GM19463 (cell line): ENCODE measurements around the gene SUCLG2.
"Not testable (repeated sequence)": the region's sequence is repeated elsewhere in the genome, so short reads cannot be mapped to it uniquely, and the experiment has no call there.

ENCODE experiments used
- ATAC-seq: cut with Tn5 transposase; IDR thresholded peaks from one replicate; pipeline ENCODE4 v1.9.1; 2021; ENCODE audit warnings: mild to moderate bottlenecking, moderate library complexity; ENCODE audit not compliant: unreplicated experiment

Gene SUCLG2

GRCh38 chr3:67610458-67610857, 44.0 kb downstream of the SUCLG2 start:
- no peak for ATAC-seq

GRCh38 chr3:67609709-67610108, 44.7 kb downstream of the SUCLG2 start:
- no peak for ATAC-seq

DNA sequence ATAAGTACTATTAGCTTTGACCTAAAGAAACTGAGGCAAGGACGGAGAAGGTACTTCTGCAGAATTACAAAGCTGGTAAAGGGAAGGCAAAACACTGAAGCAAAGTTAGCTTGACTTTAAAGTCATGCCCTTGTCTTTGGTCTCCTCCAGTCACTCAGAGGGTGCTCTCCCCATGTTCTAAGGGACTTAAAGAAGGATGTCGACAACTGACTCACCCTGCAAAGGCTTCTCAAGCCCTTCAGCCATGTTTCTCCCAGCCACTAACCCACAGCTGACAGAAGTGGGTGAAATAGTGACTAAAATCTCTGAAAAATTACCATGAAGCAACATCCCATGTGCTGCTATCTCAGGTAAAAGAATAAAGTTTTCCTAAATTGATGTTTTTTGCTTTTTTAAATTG, 46.4 kb downstream of the SUCLG2 start:
- no peak for ATAC-seq

DNA sequence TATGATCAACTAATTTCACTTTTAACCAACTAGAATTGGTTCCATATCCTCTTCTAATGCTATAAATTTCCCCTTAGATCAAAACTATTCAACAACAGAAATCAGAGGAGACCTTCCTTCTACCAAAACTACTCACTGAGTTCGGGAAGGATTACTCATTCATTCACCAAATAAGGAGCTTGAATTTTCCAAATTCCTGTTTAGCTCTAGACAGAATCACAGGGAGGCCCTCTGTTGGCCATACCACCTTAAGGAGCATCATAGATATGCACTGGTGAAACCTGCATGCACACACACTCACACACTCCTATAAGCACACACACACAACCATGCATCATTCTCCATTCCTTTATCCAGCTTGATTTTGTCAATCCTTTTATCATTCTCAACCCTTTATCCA, 49.0 kb downstream of the SUCLG2 start:
- ATAC-seq = no peak

DNA sequence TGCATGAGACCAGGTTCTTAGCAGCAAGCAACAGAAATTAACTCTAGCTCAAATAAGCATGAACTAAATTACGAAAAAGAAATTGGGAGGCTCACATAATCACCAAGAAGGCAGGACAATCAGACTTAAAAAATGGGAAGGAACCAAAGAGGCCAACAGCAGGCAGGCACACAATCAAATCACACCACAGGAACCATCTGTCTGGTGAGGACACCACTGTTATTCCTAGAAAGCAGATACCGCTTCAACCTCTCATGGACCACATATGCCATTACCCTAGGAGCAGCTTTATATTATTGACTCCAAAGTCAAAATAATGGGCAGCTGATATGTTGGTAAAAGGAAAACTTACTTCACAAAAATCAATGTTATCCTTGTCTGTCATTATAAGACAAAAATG, 51.6 kb downstream of the SUCLG2 start:
- ATAC-seq = no peak

GRCh38 chr3:67601919-67602608, 52.3 kb downstream of the SUCLG2 start:
- ATAC-seq = no peak

DNA sequence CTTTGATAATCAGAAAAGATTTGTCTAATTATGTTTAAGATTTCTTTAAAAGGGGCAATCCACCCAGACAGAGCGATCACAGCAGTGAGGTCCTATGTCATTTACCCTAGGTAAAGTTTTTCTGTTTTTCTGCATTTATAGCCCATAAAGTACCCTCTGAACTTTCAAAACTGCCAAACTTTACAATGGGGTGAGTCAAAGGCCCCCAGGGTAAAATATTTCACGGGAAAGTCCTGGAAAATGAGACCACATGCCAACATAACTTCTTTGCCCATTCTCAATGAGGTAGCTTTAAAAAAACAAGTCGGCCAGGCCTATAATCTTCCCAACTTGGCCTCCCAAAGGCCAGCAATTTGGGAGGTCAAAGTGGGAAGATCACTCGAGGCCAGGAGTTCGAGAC, 53.0 kb downstream of the SUCLG2 start:
- no peak for ATAC-seq

GRCh38 chr3:67599821-67600220, 54.6 kb downstream of the SUCLG2 start:
- no peak for ATAC-seq

GRCh38 chr3:67598814-67599556, 55.4 kb downstream of the SUCLG2 start:
- ATAC-seq = peak; percentile 39

DNA sequence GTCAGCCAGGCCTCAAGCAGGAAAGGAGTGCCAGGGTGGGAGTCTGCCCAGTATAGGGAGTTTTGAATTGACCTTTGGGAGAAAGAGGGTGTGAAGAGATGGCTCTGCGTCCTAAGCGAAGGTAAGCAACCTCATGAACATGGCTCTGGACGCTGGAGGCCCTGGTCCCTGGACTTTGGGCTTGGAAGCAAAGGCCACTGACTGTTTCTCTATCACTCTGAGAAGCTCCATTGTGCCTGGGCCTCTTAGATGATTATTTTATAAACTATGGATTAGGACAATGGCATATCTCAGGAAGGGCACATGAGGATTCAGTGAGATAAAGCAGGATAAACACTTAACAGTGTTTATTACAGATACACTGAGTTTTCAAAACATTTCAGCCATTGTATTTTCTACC, 59.0 kb downstream of the SUCLG2 start:
- no peak for ATAC-seq

GRCh38 chr3:67593761-67594234, 60.6 kb downstream of the SUCLG2 start:
- ATAC-seq = no peak

GRCh38 chr3:67592057-67592456, 62.4 kb downstream of the SUCLG2 start:
- ATAC-seq = no peak

GRCh38 chr3:67587811-67588210, 66.6 kb downstream of the SUCLG2 start:
- no peak for ATAC-seq

DNA sequence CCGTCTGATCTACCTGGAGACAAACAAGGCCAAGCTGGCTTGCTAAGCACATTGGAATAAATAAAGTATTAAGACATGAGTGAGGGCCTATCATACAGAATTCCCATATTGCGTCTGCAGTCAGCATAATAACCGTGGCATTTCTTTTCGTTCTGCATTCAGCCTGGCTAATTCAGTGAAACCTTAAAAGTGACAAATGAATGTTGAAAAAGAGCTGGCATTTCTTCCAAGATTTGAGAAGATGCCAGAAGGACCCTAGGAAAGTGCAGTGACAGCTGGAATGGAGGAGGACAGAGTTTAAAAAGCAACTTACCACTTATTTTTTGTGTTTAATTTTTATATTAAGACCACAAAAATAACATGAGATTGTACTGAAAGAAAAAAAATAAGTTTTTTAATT, 67.1 kb downstream of the SUCLG2 start:
- no peak for ATAC-seq

DNA sequence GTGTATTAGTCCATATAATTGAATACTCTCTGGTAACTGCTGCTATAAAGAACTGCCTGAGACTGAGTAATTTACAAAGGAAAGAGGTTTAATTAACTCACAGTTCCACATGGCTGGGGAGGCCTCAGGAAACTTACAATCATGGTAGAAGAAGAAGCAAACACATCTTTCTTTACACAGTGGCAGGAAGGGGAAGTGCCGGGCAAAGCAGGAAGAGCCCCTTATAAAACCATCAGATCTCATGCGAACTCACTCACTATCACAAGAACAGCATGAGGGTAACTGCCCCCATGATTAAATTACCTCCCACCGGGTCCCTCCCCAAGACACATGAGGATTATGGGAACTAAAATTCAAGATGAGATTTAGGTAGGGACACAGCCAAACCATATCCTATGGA, 69.8 kb downstream of the SUCLG2 start:
- ATAC-seq = not testable (repeated sequence)

DNA sequence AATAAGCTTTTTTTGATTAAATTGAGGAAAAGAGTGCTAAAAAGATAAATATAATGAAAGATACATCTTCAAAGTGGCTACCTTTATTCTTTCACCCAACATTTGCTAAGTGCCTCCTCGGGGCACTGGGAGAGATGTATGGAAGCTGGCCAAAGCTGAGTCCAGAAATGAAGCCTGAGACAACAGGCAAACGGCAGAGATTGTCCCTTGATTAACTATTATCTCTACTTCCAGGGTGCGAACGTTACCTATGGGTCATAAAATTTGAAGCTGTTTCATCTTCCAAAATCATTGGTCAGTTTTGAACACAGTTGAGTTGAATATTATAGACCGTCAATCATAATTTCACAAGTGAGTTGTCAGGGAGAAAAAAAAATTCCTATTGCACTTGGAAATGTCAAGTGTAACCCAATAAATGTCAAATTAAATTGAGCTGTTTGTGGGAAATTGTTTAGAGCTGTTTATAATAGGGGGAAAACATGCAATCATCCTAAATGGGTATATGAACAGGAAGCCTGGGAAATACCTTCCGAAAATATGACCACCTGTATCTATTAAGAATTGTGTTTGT, 73.9 kb downstream of the SUCLG2 start:
- ATAC-seq = no peak

DNA sequence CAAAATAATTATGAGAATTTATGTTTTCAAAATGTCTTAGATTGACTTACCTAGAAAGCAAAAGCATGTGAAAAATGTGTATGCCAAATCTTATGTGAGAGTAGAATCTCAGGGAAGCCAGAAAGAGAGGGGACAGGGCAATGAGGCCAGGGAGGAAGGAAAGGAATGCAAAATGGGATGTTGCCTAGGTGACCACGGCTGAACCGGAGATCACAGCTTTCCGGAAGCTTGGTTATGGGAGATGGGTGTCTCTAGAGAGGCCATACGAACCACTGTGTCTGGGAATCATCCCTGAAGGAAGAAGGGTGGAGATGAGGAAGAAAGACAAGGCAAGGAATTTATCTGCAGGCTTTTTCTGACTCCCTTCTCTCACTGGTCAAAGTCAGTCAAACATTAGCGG, 76.0 kb downstream of the SUCLG2 start:
- ATAC-seq = no peak

- no peak for ATAC-seq
These were observed 78.0 kb downstream of the SUCLG2 start for GRCh38 chr3:67576441-67576840.

DNA sequence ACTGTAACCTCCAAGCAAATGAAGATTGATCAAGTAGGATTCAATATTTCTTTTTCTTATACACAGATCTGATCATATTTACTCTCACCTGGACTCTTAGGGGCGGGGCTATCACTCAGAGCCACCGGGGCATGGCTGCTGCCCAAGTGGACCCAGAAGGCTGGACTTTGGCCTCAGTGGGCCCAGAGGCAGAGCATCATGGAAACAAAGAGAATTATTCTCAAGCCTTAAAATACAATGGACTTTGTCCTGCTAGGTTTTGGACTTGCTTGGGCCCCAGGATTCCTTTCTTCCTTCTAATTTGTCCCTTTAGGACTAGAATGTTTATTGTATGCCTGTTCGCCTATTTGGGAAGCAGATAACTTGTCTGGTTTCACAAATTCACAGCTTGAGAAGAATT, 85.1 kb downstream of the SUCLG2 start:
- no peak for ATAC-seq

DNA sequence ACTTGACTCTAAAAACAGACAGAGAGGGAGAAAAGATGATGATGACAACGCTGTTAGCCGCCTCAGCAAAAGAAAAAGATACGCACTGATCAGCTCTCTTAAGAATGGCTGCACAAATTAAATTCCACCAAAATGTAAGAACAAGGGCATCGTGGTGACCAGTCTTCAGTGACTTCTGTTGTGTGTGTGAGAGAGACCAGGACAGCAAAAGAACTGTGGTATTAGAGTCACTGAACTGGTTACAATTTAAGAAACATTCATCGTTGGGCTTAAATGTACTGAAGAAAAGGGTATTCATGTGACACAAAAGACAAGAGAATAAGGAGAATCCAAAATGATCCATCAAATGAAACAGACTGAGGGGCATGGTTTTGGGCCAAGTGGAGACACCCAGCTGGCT, 86.5 kb downstream of the SUCLG2 start:
- ATAC-seq = no peak

GRCh38 chr3:67564973-67565372, 89.4 kb downstream of the SUCLG2 start:
- ATAC-seq = no peak

GRCh38 chr3:67564008-67564407, 90.4 kb downstream of the SUCLG2 start:
- no peak for ATAC-seq
